Thyroid gland (tissue), 4 donors: ENCODE measurements around the gene AKAP10.

Source experiments
- POLR2A ChIP-seq, 2 donors: fragments of 450-650 bp; IDR thresholded peaks; one replicate each; pipeline ENCODE4 v1.6.1; 2017; ENCODE audit warnings: antibody characterized with exemption in 2 of 2, mild to moderate bottlenecking in 2 of 2, moderate library complexity in 1 of 2
- TF ChIP-seq, protein P1 (sequence below), 6 experiments: fragments of 200-600 bp in 3 of 6; fragments of 450-650 bp in 3 of 6; sonication (generic) in 3 of 6; IDR thresholded peaks; one replicate each; pipeline ENCODE4 v1.5.1; 2016 to 2019; ENCODE audit warnings: antibody characterized with exemption in 6 of 6, mild to moderate bottlenecking in 2 of 6, inconsistent platforms in 1 of 6, moderate library complexity in 1 of 6

DNA sequence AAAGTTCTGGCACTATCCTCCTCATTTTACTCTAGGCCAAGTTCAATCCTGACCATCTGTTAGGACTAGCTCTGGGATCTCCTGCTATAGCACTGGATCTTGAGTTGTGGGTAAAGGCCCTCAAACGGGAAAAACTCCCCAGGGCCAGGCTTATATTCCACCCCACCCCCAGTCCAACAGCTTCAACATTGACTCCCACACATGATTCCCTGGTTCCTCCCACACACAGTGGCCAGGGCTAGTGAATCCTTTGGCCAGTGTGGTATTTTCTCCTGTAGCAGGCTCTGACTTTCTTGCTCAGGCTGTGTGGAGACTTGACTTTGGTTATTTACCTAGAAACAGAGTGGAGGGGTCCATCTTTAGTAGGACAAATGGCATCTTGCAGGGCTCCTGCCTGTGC, 10.3 kb upstream of the AKAP10 start:
- TF ChIP-seq, protein P1, sequence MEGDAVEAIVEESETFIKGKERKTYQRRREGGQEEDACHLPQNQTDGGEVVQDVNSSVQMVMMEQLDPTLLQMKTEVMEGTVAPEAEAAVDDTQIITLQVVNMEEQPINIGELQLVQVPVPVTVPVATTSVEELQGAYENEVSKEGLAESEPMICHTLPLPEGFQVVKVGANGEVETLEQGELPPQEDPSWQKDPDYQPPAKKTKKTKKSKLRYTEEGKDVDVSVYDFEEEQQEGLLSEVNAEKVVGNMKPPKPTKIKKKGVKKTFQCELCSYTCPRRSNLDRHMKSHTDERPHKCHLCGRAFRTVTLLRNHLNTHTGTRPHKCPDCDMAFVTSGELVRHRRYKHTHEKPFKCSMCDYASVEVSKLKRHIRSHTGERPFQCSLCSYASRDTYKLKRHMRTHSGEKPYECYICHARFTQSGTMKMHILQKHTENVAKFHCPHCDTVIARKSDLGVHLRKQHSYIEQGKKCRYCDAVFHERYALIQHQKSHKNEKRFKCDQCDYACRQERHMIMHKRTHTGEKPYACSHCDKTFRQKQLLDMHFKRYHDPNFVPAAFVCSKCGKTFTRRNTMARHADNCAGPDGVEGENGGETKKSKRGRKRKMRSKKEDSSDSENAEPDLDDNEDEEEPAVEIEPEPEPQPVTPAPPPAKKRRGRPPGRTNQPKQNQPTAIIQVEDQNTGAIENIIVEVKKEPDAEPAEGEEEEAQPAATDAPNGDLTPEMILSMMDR (IDR thresholded peaks at IDR 0.05) = no peak
- TF ChIP-seq POLR2A (IDR thresholded peaks at IDR 0.05) = no peak
